ENCODE measurements around the gene TMEM247. TPM values are rescaled to one million over a fixed set of nuclear protein-coding genes. Genes with fewer than 3 reads are reported as not detected.

TMEM247 gene
- total RNA-seq, 1 donor, result not detected

- TF ChIP-seq, protein P1, sequence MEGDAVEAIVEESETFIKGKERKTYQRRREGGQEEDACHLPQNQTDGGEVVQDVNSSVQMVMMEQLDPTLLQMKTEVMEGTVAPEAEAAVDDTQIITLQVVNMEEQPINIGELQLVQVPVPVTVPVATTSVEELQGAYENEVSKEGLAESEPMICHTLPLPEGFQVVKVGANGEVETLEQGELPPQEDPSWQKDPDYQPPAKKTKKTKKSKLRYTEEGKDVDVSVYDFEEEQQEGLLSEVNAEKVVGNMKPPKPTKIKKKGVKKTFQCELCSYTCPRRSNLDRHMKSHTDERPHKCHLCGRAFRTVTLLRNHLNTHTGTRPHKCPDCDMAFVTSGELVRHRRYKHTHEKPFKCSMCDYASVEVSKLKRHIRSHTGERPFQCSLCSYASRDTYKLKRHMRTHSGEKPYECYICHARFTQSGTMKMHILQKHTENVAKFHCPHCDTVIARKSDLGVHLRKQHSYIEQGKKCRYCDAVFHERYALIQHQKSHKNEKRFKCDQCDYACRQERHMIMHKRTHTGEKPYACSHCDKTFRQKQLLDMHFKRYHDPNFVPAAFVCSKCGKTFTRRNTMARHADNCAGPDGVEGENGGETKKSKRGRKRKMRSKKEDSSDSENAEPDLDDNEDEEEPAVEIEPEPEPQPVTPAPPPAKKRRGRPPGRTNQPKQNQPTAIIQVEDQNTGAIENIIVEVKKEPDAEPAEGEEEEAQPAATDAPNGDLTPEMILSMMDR (IDR thresholded peaks at IDR 0.05; ENCODE audit: insufficient read depth, low read length), result no peak
- no peak overlapping the region for H3K4me3 ChIP-seq (ENCODE audit: low read depth, low read length)
- no peak for DNase-seq (ENCODE audit: low read depth)
Measured at GRCh38 chr2:46493971-46494250, 14.5 kb downstream of the TMEM247 start.

- no peak overlapping the region for H3K4me3 ChIP-seq (ENCODE audit: low read depth, low read length)
- TF ChIP-seq, protein P1 (IDR thresholded peaks at IDR 0.05; ENCODE audit: insufficient read depth, low read length), result no peak
- no peak for DNase-seq (ENCODE audit: low read depth)
Measured at GRCh38 chr2:46494596-46494995, 15.2 kb downstream of the TMEM247 start.

GRCh38 chr2:46495231-46496030 is 16.1 kb downstream of the TMEM247 start:
- peak; percentile 33 for DNase-seq (ENCODE audit: low read depth)
- TF ChIP-seq, protein P1 (IDR thresholded peaks at IDR 0.05; ENCODE audit: insufficient read depth, low read length), result no peak
- H3K4me3 ChIP-seq (ENCODE audit: low read depth, low read length), result no peak overlapping the region

DNA sequence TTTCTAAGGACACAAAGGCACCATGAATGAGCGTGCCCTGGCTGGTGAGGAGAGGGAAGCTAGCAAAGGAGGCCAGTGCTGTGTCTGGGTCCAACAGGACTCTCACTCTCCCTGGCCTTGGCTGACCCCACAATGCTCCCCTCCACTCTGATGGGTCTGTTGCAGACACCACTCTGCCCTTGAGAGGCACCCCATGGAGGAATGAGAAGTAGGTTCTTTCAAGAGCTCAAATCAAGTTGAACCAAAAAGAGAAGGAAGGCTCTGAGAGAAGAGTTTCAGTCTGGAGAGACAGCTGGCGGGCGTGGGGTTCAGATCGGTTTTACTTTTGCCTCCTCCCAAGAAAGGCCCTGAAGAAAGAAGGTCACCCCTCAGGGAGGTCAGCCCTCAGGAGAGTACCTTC is 18.4 kb downstream of the TMEM247 start:
- no peak for DNase-seq (ENCODE audit: low read depth)
- no peak overlapping the region for H3K4me3 ChIP-seq (ENCODE audit: low read depth, low read length)
- TF ChIP-seq, protein P1 (IDR thresholded peaks at IDR 0.05; ENCODE audit: insufficient read depth, low read length), result no peak

GRCh38 chr2:46498681-46499080 is 19.3 kb downstream of the TMEM247 start:
- no peak overlapping the region for H3K4me3 ChIP-seq (ENCODE audit: low read depth, low read length)
- DNase-seq (ENCODE audit: low read depth), result no peak
- TF ChIP-seq, protein P1 (IDR thresholded peaks at IDR 0.05; ENCODE audit: insufficient read depth, low read length), result no peak

- H3K4me3 ChIP-seq (ENCODE audit: low read depth, low read length), result peak overlapping the region; percentile 80
Measured at GRCh38 chr2:46499392-46499785, 20.0 kb downstream of the TMEM247 start.

More at GRCh38 chr2:46499392-46499785, 20.0 kb downstream of the TMEM247 start:
- TF ChIP-seq, protein P1 (IDR thresholded peaks at IDR 0.05; ENCODE audit: insufficient read depth, low read length), result no peak
- no peak for DNase-seq (ENCODE audit: low read depth)

All from fibroblast of the aortic adventitia (primary cell).